ENCODE measurements around the gene IL16. TPM values are rescaled to one million over a fixed set of nuclear protein-coding genes. Genes with fewer than 3 reads are reported as not detected.

The IL16 gene
- total and polyA plus RNA-seq, 2 experiments from 2014 or later = 0.32 to 0.53 TPM

DNA sequence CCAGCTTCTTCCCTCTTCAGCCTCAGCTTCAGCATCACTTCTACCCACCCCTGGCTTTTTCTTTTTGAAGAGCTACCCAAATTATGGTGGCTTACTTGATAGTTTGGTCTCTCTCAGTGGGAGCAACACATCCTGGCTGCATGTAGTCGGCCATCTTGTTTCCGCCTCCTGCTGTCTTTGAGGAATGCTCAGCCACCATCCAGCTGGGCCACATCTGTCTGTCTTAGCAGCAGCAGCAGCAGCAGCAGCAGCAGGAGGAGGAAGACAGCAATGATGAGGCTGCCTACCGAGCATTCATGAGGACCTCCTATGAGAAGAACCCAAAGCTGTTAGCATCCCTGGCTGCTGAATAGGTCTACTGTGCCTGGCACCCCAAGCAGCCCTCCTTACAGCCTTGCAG, 19.7 kb downstream of the IL16 start:
- DNase-seq = no peak
- Histone ChIP-seq H3K79me2 (ENCODE audit: insufficient read depth) (no peaks in the 10 kb centered on the region), H3K9me2 (ENCODE audit: insufficient read depth) (no peaks in the 10 kb centered on the region), H3F3A (ENCODE audit: insufficient read depth) (no peaks in the 10 kb centered on the region), H2AFZ (no peak overlapping the region), H3K4me3 (no peak overlapping the region), H3K9me3 (ENCODE audit: low read depth) (no peaks in the 10 kb centered on the region), H3K27me3 (replicated peaks; ENCODE audit: insufficient read depth) (no peaks in the 10 kb centered on the region), H3K27ac (no peak overlapping the region), H3K36me3 (ENCODE audit: low read depth) (no peaks in the 10 kb centered on the region), H3K4me1 (ENCODE audit: insufficient read depth) (no peaks in the 10 kb centered on the region), H3K9ac (no peak overlapping the region), H4K20me1 (ENCODE audit: insufficient read depth) (no peaks in the 10 kb centered on the region), H3K4me2 (ENCODE audit: unreplicated experiment) (no peak overlapping the region)
- no peak for TF ChIP-seq EZH2 (IDR thresholded peaks at IDR 0.05; ENCODE audit: insufficient read depth, poor library complexity, severe bottlenecking)
- TF ChIP-seq EZH2phosphoT487 (IDR thresholded peaks at IDR 0.05; ENCODE audit: insufficient read depth, low read depth) = no peak
- in situ Hi-C loops (cut with MboI) = no loop called here
- 53 to 58% methylated on average over 3 of the region's 3 CpGs for WGBS, 2 experiments (ENCODE audit: low coverage in 1 of 2, low lambda C conversion rate in 2 of 2, missing lambda C conversion rate in 2 of 2)

DNA sequence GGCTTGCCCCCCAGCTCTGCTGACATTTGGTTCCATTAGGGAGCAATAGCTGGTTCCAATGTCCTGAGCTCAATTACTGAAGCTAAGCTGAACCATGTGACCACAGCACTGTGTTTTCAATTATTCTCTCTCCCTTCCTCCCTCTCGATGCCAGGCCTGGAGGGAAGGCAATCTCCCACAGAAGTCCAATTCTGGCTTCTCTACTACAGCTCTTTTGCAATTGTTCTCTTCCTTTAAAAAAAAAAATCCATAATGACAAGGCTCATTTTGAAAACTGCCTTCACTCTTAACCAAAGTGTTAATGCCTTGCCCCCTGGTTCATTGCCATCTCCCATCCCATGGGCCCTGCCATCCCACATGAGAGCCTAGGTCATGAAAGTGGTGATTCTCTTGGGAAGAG, 24.8 kb downstream of the IL16 start:
- DNase-seq = peak; percentile 19
- Histone ChIP-seq H2AFZ (no peak overlapping the region), H3K9ac (no peak overlapping the region), H3K79me2 (ENCODE audit: insufficient read depth) (no peaks in the 10 kb centered on the region), H3K4me2 (ENCODE audit: unreplicated experiment) (no peak overlapping the region), H3K4me1 (ENCODE audit: insufficient read depth) (no peaks in the 10 kb centered on the region), H4K20me1 (ENCODE audit: insufficient read depth) (no peaks in the 10 kb centered on the region), H3K27me3 (replicated peaks; ENCODE audit: insufficient read depth) (no peaks in the 10 kb centered on the region), H3F3A (ENCODE audit: insufficient read depth) (no peaks in the 10 kb centered on the region), H3K27ac (no peak overlapping the region), H3K9me3 (ENCODE audit: low read depth) (no peaks in the 10 kb centered on the region), H3K36me3 (ENCODE audit: low read depth) (no peaks in the 10 kb centered on the region), H3K9me2 (ENCODE audit: insufficient read depth) (no peaks in the 10 kb centered on the region), H3K4me3 (no peak overlapping the region)
- WGBS, 2 experiments (ENCODE audit: low coverage in 1 of 2, low lambda C conversion rate in 2 of 2, missing lambda C conversion rate in 2 of 2) = 16 to 21% methylated on average over 1 of the region's 1 CpG
- TF ChIP-seq EZH2phosphoT487 (IDR thresholded peaks at IDR 0.05; ENCODE audit: insufficient read depth, low read depth) (no peak), EZH2 (IDR thresholded peaks at IDR 0.05; ENCODE audit: insufficient read depth, poor library complexity, severe bottlenecking) (no peak)
- in situ Hi-C loops (cut with MboI) = no loop called here

DNA sequence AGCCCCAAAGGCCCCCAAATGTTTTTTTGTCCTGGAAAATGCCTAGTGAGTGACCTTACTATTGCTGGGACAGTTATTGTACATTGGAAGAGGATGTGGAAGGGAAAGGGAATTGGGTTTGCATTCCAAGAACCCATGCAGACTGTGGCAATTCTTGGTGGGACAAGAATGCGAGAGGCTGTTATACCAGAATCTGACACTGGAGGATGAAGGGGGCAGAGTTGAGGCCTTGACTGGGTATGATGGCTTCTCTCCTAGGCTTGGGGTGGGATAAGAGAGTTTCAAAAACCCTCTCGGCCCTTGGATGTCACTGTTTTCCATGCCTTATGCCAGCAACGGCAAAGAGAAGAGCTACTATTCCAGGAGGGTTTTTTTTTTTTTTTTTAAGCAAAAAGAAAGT, 25.3 kb downstream of the IL16 start:
- in situ Hi-C loops (cut with MboI) = no loop called here
- no peak for DNase-seq
- 42 to 59% methylated on average over 3 of the region's 3 CpGs for WGBS, 2 experiments (ENCODE audit: low coverage in 1 of 2, low lambda C conversion rate in 2 of 2, missing lambda C conversion rate in 2 of 2)

DNA sequence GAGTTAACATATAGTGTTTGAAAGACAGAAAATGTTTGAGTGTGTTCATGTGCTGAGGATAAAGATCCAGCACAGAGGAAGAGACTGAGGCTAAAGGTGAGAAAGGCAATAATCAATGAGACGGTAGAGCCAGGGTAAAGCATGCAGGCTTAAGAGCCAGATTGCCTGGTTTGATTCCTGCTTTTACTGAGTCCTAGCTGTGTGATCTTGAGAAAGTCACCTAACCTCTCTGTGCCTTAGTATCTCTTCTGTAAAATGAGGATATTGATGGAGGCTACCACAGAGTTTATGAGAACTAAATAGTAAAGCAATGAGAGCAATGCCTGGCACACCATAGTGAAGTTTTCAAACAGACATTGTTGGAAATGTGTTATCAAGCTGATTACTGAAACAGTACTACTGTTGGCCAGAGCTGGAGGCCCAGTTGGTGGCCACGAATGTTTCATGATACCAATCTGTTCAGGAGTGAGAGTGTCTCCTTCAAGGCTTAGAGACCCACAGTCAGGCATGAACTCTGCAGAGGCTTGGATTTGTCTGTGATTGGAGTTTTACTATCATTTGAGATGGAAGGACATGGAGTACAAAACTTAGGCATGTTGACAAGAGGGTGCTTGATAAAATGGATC, 26.8 kb downstream of the IL16 start:
- Histone ChIP-seq H4K20me1 (ENCODE audit: insufficient read depth) (no peaks in the 10 kb centered on the region), H3K79me2 (ENCODE audit: insufficient read depth) (no peaks in the 10 kb centered on the region), H3K27ac (no peak overlapping the region), H3F3A (ENCODE audit: insufficient read depth) (no peaks in the 10 kb centered on the region), H3K9me2 (ENCODE audit: insufficient read depth) (no peaks in the 10 kb centered on the region), H3K4me3 (no peak overlapping the region), H2AFZ (no peak overlapping the region), H3K9me3 (ENCODE audit: low read depth) (no peaks in the 10 kb centered on the region), H3K4me1 (ENCODE audit: insufficient read depth) (no peaks in the 10 kb centered on the region), H3K9ac (no peak overlapping the region), H3K27me3 (replicated peaks; ENCODE audit: insufficient read depth) (no peaks in the 10 kb centered on the region), H3K4me2 (ENCODE audit: unreplicated experiment) (no peak overlapping the region), H3K36me3 (ENCODE audit: low read depth) (no peaks in the 10 kb centered on the region)
- no peak for DNase-seq
- 53 to 60% methylated on average over 2 of the region's 2 CpGs for WGBS, 2 experiments (ENCODE audit: low coverage in 1 of 2, low lambda C conversion rate in 2 of 2, missing lambda C conversion rate in 2 of 2)
- in situ Hi-C loops (cut with MboI) = no loop called here
- no peak for TF ChIP-seq EZH2 (IDR thresholded peaks at IDR 0.05; ENCODE audit: insufficient read depth, poor library complexity, severe bottlenecking)
- no peak for TF ChIP-seq EZH2phosphoT487 (IDR thresholded peaks at IDR 0.05; ENCODE audit: insufficient read depth, low read depth)

More for the DNA sequence above, 25.3 kb downstream of the IL16 start:
- Histone ChIP-seq H3K9me3 (ENCODE audit: low read depth) (no peaks in the 10 kb centered on the region), H2AFZ (no peak overlapping the region), H3K79me2 (ENCODE audit: insufficient read depth) (no peaks in the 10 kb centered on the region), H3K4me2 (ENCODE audit: unreplicated experiment) (no peak overlapping the region), H3K36me3 (ENCODE audit: low read depth) (no peaks in the 10 kb centered on the region), H3K27ac (no peak overlapping the region), H3K4me1 (ENCODE audit: insufficient read depth) (no peaks in the 10 kb centered on the region), H3F3A (ENCODE audit: insufficient read depth) (no peaks in the 10 kb centered on the region), H4K20me1 (ENCODE audit: insufficient read depth) (no peaks in the 10 kb centered on the region), H3K9me2 (ENCODE audit: insufficient read depth) (no peaks in the 10 kb centered on the region), H3K27me3 (replicated peaks; ENCODE audit: insufficient read depth) (no peaks in the 10 kb centered on the region), H3K4me3 (no peak overlapping the region), H3K9ac (no peak overlapping the region)
- TF ChIP-seq EZH2phosphoT487 (IDR thresholded peaks at IDR 0.05; ENCODE audit: insufficient read depth, low read depth) = no peak
- no peak for TF ChIP-seq EZH2 (IDR thresholded peaks at IDR 0.05; ENCODE audit: insufficient read depth, poor library complexity, severe bottlenecking)
